Hematopoietic multipotent progenitor cell treated with erythropoietin and hydrocortisone succinate and interleukin-3 and kit ligand, for 6 days (in vitro differentiated cells): ENCODE data around the gene GLYAT.

Source experiments
- DNase-seq: peaks from one replicate; pipeline ENCODE4 v3.0.0-alpha.2; 2015

Gene GLYAT, protein sequence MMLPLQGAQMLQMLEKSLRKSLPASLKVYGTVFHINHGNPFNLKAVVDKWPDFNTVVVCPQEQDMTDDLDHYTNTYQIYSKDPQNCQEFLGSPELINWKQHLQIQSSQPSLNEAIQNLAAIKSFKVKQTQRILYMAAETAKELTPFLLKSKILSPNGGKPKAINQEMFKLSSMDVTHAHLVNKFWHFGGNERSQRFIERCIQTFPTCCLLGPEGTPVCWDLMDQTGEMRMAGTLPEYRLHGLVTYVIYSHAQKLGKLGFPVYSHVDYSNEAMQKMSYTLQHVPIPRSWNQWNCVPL

DNA sequence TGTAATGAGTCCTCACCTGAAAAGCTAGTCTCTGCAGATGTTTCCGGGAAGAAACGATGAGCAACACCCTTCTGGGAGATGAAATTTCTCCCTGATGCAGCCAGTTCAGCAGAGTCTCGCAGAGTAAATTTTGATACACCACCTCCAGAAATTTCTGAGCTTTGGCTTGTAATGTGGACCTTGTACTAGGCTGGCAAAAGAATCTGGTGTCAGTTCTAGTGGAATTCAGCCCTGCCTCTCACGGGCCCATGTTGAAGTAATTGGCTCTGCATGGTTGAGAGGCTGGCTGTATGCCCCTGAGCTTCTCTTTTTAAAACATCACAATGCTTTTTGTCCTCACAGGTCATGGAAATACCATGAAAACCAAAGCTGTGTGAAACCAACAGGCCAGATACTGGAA is at the start of gene GLYAT:
GLYAT (minus strand) TSS at position 125 of the 400 bp plus-strand sequence. CDS start 7,447 bp downstream, outside the sequence.
- DNase-seq: no peak

- DNase-seq: no peak
Observed at GRCh38 chr11:58781345-58781744, 49.6 kb upstream of the GLYAT start.

DNA sequence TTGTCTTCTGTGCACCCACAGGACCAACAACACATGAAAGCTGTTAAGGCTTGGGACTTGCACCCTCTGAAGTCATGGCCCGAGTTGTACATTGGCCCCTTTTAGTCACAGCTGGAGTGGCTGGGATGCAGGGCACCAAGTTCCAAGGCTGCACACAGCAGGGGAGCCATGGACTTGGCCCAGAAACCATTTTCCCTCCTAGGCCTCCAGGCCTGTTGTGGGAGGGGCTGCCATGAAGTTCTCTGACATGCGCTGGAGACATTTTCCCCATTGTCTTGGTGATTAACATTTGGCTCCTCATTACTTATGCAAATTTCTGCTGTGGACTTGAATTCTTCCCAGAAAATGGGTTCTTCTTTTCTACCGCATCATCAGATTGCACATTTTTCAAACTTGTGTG is 48.8 kb upstream of the GLYAT start:
- DNase-seq: no peak

DNA sequence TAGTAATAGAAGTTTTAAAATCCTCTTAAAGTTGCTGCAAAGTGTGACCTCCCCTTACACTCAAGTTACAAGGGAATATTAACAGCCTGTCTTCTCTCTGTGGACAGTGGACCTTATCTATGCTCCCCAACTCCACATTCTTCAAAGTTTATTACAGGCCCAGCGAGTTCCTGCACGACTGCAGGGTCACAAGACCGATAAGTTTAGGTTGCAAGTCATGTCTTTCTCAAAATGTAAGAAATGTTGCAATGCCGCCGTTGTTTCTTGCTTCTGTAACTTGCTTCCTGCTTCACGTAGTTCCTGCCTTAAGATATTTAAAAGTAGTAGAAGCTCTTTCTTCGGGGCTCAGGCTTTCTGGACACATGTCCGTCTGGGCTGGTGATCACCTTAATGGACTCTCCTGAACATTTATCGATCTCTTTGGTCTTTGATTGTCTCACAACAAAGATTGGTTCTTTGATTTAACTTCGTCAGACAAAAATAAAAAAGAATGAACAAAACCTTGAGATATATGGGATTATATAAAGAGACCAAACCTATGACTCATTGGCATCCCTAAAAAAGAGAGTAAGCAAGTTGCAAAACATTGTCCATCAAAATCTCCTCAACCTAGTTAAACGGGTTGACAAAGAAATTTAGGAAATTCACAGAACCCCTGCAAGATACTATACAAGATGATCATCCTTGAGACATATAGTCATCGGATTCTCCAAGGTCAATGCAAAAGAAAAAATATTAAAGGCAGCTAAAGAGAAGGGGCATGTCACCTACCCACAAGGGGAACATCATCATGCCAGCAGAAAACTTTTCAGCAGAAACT is 45.4 kb upstream of the GLYAT start:
- DNase-seq: peak; percentile 71

GRCh38 chr11:58775066-58775708 is 43.4 kb upstream of the GLYAT start:
- no peak for DNase-seq

DNA sequence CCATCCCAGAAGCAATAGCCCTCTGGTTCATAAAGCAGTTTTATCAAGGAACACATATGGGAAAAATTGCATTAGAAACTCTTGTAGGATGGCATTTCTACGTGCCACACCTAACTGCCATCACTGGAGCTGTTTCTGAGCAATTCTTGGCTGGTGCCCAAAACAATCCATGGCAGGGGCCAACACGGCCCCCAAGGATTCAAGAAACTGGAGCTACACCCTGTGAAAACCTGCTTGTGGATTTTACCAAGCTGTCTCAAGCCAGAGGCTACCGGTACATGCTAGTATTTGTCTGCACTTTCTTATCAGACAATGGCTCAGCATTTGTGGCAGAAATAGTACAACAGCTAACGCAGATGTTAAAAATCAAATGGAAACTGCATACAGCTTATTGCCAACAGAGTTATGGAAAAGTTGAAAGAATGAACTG is 42.4 kb upstream of the GLYAT start:
- peak; percentile 61 for DNase-seq

DNA sequence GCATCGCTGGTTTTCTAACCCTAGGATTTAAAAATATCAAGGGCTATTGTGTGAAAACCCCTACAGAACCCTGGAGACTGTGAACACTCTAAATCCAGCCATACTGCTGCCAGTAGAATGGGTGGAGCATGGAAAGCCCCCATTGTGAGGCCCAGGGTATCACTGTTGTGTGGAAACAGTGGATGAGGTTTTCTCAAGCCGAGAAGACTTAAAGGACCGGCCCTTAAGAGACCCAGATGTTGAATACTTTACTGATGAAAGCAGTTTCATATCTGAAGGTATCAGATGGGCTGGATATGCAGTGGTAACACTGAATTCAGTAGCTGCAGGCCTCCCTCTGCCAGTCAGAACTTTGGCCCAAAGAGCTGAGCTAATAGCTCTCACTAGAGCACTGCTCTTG is 41.6 kb upstream of the GLYAT start:
- DNase-seq: no peak

DNA sequence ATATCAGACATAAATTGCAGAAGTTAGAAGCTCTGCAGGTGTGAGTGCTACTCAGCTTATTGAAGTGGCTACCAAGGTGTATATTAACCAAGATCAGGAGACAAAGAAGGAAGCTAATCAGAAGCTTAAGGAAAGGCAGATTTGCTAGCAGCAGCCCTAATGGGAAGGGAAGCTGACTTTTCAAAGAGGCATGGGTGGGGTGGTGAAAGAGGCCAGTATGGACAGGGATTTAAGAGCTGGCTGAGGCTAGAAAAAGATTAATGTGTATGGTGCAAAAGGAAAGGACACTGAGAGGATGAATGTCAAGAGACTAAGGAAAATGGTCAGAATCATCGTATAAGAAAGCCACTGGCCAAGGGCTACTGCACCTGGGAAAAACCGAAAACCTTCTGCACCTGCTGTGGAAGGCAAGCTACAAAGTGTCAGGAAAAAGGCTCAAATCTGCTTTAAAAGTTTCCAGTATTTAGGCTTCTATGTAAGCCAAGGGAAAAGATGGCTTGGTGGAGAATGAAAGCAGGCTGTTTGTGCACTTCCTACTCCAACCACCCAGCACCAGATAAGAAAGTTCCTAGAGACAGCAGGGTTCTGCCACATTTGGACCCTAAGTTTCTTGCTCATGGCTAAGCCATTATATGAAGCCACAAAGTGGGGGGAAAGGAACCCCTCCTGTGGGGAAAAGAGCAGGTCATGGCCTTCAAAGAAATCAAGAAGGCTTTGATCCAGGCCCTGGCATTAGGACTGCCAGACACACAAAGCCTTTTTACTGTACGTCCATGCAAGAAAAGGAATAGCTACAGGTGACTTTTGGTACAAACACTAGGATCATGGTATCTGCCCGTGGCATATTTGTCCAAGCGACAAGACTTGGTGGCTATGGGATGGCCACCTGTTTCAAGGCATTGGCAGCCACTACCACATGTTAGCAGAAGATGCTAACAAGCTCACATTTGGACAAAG is 40.9 kb upstream of the GLYAT start:
- no peak for DNase-seq

- no peak for DNase-seq
Observed at GRCh38 chr11:58771458-58771855, 39.7 kb upstream of the GLYAT start.

DNA sequence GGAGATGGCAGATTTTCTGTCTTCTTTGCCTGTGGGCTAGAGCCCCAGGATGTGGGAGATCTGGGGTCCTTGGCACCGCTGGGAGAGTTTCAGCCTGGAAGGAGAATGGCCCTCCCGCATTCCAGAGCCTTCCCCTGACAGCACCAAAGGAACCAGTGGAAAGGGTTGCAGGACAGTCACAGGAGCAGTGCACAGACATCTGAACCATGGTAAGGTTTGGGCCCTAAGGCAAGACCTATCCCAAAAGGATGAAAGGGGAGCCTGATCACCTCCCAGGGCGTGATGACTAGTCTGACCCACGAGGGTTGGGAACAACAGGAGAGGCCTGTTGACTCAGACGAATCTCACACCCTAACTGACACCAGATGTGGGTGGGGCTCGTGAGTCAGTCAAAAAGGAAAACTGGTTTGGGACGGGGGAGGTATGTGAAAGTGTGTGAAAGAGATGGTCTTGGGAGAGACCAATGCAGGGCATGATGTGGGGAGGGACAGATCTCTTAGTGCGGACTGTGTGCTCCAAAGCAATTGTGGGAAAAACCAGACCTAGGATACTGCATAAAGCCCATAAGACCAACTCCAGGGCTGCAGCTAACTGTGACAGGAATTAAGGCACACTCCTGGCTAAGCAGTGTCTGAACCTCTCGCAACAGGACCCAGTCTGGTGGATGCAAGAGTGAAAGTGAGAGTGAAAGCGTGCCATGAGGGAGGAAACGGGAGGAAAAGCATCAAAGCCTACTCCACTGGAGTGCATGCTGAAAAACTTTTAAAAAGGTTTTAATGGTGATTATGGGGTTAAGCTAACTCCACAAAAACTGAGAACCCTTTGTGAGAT is 39.1 kb upstream of the GLYAT start:
- peak; percentile 62 for DNase-seq

DNA sequence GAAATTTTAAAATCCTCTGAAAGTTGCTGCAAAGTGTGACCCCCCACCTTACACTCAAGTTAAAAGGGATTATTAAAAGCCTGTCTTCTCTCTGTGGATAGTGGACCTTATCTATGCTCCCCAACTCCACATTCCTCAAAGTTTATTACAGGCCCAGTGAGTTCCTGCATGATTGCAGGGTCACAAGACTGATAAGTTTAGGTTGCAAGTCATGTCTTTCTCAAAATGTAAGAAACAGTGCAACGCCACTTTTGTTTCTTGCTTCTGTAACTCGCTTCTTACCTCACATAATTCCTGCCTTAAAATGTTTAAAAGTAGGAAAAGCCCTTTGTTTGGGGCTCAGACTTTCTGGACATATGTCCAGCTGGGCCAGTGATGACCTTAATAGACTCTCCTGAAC is 38.4 kb upstream of the GLYAT start:
- DNase-seq: peak; percentile 52

DNA sequence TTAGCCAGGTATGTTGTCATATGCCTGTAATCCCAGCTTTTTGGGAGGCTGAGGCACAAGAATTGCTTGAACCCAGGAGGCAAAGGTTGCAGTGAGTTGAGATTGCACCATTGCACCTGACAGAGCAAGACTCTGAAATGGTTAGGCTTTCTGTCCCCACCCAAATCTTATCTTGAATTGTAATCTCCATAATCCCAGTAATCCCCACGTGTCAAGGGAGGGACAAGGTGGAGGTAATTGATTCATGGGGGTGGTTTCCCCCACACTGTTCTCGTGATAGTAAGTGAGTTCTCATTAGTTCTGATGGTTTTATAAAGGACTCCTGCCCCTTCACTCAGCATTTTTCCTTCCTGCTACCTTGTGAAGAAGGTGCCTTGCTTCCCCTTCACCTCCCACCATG is 37.6 kb upstream of the GLYAT start:
- DNase-seq: no peak

DNA sequence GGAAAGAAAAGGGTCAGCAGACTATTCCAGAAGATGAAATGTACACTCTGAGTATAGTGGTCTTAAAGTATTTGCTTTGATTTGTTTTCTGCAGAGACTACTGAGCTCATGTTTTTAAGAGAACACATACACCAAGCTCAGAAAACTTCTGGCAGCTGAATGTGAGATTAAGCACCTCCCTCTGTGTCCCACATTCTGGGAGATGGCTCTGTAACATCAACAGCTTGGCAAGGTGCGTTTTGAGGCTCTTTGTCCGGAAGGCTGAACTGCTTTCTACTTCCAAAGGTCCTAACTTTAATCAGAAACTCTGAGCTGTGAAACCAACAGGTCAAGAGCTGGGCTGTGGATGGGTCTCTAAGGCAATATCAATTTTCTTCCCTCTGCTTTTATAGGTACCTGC is 36.4 kb upstream of the GLYAT start:
- no peak for DNase-seq

GRCh38 chr11:58765078-58765477 is 33.3 kb upstream of the GLYAT start:
- DNase-seq: no peak

GRCh38 chr11:58763120-58763490 is 31.4 kb upstream of the GLYAT start:
- no peak for DNase-seq

DNA sequence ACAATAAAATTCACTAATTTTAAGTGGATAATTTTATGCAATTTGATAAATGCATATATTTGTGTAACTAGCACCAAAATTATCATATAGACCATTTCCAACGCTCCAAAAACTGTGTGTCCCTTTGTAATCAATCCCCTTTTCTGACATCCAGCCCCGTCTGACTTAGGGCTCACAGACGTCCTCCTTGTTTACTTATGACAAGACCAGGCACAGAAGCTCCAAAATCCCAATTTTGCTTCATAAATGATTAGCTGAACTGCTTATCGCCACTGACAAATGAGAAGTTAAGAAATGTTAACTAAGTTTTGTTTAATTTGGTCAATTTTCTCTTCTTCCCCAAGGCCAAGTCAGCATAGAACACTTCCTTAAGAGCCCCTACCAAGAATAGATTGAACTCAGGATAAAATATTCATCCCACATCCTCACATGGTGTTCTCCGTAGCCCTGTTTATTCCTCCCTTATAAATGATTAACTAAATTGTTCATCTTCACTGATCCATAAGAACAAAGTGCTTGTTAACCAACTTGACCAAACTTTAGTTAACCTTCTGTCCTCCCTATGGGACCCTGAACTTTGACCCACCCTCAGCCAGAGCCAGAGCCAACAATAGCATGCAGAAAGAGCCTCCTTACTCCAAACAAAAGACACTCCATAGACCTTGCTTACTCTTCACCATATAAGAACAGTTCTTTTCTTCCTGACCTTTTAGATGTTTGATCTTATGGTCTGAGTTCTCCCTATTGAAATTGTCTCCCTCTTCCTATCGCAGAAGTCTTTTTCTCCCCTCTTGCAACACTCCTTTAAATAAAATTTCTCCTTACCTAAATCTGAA is 30.8 kb upstream of the GLYAT start:
- no peak for DNase-seq

DNA sequence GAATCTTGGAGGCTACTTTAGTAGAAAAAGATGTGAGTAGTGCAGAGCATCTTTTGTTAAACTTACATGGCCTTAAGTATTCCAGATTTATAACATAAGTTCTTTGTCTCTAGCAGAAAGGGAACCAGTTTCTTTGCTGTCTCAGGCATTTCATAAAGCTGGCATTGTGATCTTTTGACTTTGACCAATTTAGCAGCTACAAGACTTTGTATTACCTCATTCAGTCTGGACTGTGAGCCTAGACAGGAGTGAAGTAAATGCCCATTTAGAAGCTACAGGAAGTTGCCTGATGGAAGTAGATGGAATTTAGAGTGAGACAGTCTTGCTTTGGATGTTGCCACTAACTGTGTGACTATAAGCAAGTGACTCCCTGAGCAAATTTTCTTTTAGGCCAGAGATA is 25.7 kb upstream of the GLYAT start:
- DNase-seq: no peak

- DNase-seq: peak; percentile 26
Observed at GRCh38 chr11:58745705-58746364, 14.1 kb upstream of the GLYAT start.

- DNase-seq: no peak
Observed at GRCh38 chr11:58744988-58745704, 13.4 kb upstream of the GLYAT start.
